ENCODE results near the gene USH2A.

GRCh38 chr1:215776336-215776735 is 646.9 kb downstream of the USH2A start:
- TF ChIP-seq CTCF (IDR thresholded peaks at IDR 0.05) (no peak), POLR2A (IDR thresholded peaks at IDR 0.05) (no peak)
